GM18909 (cell line): ENCODE data around the gene ZFP92.

Experiments
- ATAC-seq: cut with Tn5 transposase; IDR thresholded peaks from one replicate; pipeline ENCODE4 v1.9.1; 2021; ENCODE audit warnings: mild to moderate bottlenecking; ENCODE audit not compliant: unreplicated experiment, poor library complexity

ZFP92 gene

DNA sequence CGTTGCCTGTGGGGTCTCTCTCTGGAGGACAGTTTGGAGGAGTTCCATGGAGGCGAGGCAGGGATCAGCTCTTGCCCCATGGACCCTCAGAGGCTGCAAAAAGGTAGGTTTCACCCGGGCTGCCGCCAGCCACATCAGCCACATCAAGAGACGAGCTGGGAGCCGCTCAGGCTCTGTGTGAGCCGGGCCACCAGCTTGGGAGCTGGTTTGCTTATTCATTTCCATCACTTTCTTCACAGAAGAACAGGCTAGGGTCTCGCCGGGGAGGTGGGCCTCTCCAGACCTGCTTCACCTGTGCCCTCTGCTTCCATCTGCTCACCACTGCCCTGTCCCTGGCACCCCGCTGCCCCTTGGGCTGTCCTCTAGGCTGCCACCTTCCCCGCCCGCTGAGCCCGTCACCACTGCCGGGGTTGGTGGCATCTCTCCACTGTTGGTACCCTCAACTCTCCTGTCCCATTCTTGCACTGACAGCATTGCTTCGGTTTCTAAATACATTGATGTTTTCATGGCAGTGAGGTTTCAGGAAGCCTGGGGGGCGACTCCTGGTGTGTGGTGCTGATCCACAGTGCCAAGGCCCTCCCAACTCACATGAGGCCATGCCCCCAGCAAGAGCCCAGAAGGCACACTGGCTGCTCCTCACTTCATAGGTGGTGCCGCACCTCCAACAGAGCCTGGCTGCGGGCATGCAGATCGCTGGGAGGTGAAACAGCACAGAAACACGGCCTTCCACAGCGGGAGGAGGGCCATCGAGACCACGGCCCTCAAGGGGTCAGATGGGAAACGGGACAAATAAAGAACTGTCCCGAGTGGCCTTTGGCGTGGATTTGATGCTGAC is 39.1 kb downstream of the ZFP92 start:
- ATAC-seq = no peak

DNA sequence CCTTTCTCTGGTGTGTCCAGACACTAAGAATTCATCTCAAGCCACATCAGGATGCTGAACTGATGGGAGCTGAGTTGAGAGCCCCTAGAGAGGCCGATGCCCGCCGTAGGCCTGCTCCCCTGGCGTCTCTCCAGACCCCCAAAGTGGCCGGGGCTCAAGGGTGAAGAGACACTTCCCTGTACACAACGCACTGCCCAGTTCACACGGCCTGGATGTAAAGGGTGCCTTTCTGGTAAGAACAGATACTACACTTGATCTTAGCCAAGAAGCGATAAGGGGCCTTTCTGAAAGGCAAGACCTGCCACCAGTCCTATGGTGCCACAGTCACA is 39.6 kb downstream of the ZFP92 start:
- ATAC-seq = no peak

DNA sequence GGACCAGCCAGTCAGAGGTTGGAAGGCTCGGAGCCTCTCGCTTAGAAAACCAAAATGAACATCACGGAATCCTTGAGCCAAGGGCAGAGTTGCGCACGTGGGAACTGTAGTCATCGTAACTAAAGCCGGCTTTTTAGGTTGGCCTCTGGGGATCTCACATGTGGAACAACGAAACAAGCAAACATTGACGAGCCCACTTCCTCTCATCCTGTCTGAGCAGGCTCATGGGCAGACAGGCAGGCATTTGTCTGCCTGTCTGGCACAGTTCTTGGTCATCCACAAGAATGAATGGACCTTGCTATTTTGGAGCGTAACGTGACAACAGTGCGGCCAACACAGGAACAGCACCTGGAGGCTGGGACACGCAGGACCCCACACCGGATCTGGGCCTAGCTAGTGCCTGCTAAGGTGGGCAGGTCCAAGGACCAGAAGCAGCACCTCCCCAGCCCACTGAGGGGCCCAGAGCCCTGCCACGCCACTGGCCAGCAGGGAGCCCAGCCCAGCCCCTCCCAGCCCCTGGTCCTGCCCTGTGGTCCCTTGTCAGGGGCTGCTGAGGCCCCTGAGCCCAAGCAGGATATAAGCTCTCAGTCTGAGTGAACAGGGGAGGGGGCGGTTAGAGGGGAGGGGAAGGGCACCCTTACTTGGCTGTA is 43.8 kb downstream of the ZFP92 start:
- no peak for ATAC-seq

DNA sequence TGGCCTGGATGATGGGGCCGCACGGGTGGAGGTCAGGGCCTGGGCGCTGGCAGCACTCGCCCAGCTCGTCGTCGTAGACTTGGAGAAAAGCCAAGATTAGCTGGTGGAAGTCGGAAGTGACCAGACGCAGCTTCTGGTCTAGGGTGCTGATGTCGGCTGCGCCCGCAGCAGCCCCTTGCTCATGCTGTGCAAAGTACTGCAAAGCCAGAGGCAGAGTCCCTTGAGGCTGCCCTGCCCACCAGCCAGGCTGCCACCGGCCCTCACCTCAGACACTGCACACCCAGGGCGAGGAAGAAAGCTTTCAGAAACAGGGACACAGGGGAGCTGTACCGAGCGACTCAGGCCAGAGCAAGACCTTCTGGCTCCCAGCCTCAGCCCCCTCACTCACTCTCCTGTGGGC is 44.3 kb downstream of the ZFP92 start:
- ATAC-seq = no peak

DNA sequence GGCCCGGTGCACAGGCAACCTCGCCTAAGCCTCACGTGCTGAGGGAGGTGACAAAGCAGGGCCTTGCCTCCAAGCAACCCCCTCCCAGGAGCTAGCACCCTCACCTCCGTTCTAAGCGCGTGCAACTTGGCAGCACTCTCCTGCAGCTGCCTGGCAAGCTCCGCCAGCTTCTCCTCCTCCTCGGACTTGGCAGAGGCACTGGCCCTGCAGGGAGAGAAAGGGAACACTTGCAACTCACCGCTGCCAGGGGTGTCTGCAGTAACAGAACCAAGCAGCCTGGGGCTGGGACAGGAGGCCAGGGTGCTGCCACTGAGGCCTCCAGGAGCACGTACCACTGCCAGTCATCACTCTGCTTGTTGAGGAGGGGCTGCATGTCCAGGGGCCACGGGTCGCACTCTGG is 44.9 kb downstream of the ZFP92 start:
- ATAC-seq = no peak

DNA sequence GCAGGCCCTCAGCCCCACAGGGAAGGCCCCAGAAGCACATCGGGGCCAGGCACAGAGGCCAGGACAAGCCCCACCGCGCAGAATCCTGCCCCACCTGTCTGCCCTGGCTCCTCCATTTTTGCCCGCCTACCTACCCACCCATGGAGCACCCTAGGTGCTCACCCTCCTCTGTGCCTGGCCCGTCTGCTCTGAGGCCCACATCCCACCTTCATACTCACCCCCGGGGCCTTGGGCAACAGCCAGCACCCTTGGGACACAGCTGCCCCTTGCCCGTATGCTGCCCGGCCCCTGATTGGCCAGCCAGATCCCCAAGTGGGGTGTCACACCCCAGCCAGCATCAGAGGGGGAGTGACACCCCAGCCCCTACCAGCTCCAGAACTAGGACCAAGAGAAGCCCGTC is 45.4 kb downstream of the ZFP92 start:
- ATAC-seq = no peak

DNA sequence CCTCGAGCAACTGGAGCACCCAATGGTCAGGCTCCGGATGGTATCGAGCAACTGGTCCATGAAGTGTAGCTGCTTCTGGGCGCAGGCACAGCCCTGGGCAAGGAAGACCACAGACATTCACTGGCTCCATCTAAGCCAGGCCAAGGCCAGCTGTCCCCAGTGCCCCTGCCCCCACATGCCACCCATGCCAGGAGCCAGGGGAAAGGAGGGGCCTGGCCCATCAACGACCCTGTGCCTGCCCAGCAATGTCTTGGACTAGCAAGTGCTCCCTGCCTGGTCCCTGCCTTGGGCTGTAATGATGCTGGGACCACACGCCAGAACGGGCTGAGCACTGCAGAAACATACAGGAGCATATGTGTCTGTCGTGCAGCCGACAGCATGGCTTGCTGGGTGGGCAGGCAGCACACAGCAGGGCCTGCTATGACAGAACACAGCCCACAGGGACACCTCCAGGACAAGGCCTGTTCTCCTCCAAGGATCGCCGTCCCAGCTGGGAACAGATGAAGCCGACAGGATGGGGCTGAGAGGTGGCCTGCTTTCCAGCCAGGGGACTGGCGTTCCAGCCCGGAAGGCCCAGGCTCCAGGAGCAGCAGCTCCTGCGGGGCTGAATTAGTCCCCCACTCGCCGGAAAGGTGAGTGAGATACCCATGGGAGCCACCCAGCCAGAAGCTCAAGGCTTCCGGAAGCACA is 46.0 kb downstream of the ZFP92 start:
- ATAC-seq = no peak

DNA sequence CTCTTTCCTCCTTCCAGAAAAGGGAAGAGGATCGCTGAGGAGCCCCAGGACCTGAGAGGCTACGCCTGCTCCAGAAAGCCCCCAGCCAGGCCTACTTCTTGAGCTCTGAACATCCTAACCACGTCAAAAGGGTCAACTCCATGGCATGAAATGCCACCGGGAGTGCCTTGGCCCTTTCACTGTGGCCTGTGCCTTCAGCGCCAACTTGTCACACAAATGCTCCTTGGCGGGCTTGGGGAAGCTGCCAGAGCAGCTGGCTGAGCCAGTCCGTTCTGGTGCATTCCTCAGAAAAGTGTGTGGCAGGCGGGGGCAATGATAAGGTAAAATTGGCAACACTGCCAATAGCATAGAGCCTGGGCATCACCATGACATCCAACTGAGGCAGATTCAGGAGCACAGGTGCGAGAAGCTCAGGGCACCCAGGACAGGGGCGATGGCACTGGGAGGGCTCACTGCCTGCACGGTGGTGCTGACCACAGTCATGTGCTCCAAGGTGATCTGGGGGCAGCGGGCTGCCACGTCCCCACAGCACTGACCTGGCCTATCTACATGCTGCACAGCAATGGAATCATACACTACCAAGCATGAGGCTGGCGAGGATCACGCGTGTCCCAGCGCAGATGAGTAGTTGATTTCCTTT is 46.7 kb downstream of the ZFP92 start:
- no peak for ATAC-seq

DNA sequence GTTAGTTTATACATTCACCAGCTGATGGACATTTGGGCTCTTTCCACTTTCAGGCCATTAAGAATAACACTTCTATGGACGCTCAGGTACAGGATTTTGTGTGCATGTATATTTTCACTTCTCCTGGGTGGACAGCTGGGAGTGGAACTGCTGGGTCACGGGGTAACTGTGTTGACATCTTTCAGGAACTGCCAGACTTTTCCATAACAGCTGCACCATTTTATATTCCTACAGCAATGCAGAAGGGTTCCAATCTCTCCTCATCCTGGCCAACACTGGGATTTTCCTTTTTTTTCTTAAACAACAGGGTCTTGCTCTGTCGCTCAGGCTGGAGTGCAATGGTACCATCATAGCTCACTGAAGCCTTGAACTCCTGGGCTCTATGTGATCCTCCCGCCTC is 47.2 kb downstream of the ZFP92 start:
- no peak for ATAC-seq

DNA sequence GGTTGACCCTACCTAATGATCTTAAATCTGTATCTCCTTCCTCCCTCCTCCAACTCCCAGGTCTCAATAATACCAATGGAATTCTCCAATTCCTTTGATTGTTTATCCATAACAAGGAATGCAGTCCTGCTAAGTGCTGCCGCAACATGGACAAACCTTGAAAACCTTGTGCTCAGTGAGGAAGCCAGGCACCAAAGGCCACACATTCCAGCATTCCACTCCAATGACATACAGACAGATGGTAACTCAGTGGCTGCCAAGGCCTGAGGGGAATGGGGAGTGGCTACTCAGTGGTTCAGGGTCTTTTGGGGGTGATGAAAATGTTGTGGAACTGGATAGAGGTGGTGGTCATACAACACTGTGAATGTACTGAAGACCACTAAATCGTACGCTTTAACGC is 48.7 kb downstream of the ZFP92 start:
- no peak for ATAC-seq

DNA sequence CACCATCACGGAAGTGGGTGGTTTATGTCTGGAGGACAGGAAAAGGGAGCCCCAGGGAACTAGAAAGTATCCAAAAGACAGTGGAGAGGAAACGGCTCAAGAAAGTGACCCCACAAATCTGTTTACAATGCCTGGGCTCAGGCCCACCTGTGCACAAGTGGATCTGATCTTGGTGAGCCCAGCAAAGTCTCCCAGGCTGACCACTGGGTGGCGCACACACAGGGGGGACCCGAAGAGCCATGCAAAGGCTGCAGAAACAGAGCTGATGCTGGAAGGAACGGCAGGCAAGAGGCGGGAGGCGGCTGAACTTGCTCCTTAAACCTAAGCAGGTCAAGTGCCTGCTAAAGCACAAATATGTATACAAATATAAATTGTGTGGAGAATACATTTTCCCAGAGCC is 49.6 kb downstream of the ZFP92 start:
- ATAC-seq = no peak
